ACC112 (cell line): ENCODE results near the gene ZNF232.
"Not testable (repeated sequence)": the region's sequence is repeated elsewhere in the genome, so short reads cannot be mapped to it uniquely, and the experiment has no call there.

Experiments
- H2AFZ ChIP-seq: fragments of 200-600 bp; sonication (generic); one replicate; pipeline ENCODE4 v1.6.0; 2017; ENCODE audit warnings: antibody characterized with exemption, low read length; ENCODE audit not compliant: unreplicated experiment
- H3K27ac ChIP-seq: fragments of 200-600 bp; sonication (generic); 2 replicates; pipeline ENCODE4 v1.5.1; 2014; ENCODE audit warnings: low read depth, mild to moderate bottlenecking, antibody characterized with exemption, low read length, moderate library complexity
- H3K27me3 ChIP-seq: fragments of 200-600 bp; sonication (generic); 2 replicates; pipeline ENCODE4 v1.6.1; 2014; ENCODE audit warnings: mild to moderate bottlenecking, antibody characterized with exemption, low read length, moderate library complexity, mixed read lengths; ENCODE audit not compliant: insufficient read depth
- H3K36me3 ChIP-seq: fragments of 200-600 bp; sonication (generic); 2 replicates; pipeline ENCODE4 v1.6.1; 2016; ENCODE audit warnings: mild to moderate bottlenecking, antibody characterized with exemption, low read length, moderate library complexity, mixed read lengths; ENCODE audit not compliant: insufficient read depth
- H3K4me1 ChIP-seq: fragments of 200-600 bp; sonication (generic); one replicate; pipeline ENCODE4 v1.6.1; 2016; ENCODE audit warnings: low read length, mixed read lengths; ENCODE audit not compliant: insufficient read depth, unreplicated experiment, control insufficient read depth
- H3K4me3 ChIP-seq: fragments of 200-600 bp; sonication (generic); 2 replicates; pipeline ENCODE4 v1.5.1; 2014; ENCODE audit warnings: mild to moderate bottlenecking, low read depth, low read length
- H3K79me2 ChIP-seq: fragments of 200-600 bp; sonication (generic); one replicate; pipeline ENCODE4 v1.6.0; 2016; ENCODE audit warnings: low read length; ENCODE audit not compliant: control insufficient read depth, unreplicated experiment, insufficient read depth

Gene ZNF232

DNA sequence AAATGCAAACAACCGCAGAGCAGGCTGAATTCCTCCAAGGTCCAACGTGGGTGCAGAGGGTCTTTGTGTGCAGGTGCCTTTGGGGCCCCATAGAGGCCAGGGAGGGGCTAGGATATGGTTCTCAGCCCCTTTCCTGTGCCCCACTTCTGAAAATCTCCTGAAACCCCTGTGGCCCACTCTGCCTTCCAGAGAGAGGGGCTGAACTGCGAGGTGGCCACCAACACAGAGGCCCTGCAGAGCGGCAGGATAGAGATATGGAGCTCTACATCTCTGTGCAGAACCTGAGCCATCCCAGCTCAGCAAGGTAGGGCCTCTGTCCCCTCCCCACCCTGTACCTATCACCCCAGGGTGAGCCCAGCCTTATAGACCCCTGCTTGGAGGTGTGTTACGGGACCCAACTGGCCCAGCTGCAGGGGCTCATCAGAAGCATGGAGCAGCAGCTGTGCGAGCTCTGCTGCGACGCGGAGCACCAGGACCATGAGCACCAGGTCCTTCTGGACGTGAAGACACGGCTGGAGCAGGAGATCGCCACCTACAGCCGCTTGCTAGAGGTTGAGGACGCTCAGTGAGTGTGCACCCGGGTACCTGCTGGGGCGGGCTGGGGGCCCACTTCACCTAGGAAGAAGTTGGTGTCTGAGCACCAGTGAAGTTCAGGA, 9.6 kb upstream of the ZNF232 start:
- Histone ChIP-seq H3K79me2 (no peaks in the 10 kb centered on the region), H3K27ac (no peak overlapping the region), H3K27me3 (peaks cover 66% of the 10 kb centered on the region), H3K4me3 (no peak overlapping the region), H2AFZ (no peak overlapping the region), H3K4me1 (no peaks in the 10 kb centered on the region), H3K36me3 (no peaks in the 10 kb centered on the region)

- not testable (repeated sequence) for H3K36me3 ChIP-seq, H2AFZ ChIP-seq, H3K4me1 ChIP-seq, H3K4me3 ChIP-seq, H3K79me2 ChIP-seq, H3K27ac ChIP-seq
- H3K27me3 ChIP-seq = peaks cover 73% of the 10 kb centered on the region
Observed at GRCh38 chr17:5120436-5121185, 8.9 kb upstream of the ZNF232 start.

DNA sequence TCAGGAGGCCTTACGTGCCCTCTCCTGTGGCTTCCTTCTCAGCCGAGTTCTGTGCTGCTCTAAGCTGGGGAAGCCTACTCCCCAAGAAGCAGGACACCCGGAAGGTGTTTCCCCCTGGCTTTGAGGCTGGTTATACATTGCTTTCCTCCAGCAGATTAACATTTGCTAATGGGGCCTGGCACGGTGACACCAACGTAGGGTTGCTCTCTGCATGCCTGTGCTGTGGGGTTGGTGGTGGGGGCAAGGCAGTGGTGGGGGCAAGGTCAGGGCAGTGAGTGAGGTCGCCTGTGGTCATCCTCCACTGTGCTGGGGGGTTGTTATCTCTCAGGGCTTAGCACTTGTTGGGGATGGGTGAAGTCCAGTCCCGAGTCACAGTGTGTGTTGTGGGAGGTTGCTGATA, 8.4 kb upstream of the ZNF232 start:
- no peaks in the 10 kb centered on the region for H3K4me1 ChIP-seq
- peaks cover 78% of the 10 kb centered on the region for H3K27me3 ChIP-seq
- no peaks in the 10 kb centered on the region for H3K79me2 ChIP-seq
- H3K4me3 ChIP-seq = no peak overlapping the region
- no peak overlapping the region for H2AFZ ChIP-seq
- no peaks in the 10 kb centered on the region for H3K36me3 ChIP-seq
- no peak overlapping the region for H3K27ac ChIP-seq

GRCh38 chr17:5118219-5118618, 6.5 kb upstream of the ZNF232 start:
- H3K27me3 ChIP-seq = peaks cover 65% of the 10 kb centered on the region
- H3K4me1 ChIP-seq = no peaks in the 10 kb centered on the region
- H2AFZ ChIP-seq = no peak overlapping the region
- H3K79me2 ChIP-seq = no peaks in the 10 kb centered on the region
- H3K27ac ChIP-seq = no peak overlapping the region
- H3K4me3 ChIP-seq = no peak overlapping the region
- H3K36me3 ChIP-seq = peaks cover 9% of the 10 kb centered on the region; the same call in 1 of the 2 replicates

DNA sequence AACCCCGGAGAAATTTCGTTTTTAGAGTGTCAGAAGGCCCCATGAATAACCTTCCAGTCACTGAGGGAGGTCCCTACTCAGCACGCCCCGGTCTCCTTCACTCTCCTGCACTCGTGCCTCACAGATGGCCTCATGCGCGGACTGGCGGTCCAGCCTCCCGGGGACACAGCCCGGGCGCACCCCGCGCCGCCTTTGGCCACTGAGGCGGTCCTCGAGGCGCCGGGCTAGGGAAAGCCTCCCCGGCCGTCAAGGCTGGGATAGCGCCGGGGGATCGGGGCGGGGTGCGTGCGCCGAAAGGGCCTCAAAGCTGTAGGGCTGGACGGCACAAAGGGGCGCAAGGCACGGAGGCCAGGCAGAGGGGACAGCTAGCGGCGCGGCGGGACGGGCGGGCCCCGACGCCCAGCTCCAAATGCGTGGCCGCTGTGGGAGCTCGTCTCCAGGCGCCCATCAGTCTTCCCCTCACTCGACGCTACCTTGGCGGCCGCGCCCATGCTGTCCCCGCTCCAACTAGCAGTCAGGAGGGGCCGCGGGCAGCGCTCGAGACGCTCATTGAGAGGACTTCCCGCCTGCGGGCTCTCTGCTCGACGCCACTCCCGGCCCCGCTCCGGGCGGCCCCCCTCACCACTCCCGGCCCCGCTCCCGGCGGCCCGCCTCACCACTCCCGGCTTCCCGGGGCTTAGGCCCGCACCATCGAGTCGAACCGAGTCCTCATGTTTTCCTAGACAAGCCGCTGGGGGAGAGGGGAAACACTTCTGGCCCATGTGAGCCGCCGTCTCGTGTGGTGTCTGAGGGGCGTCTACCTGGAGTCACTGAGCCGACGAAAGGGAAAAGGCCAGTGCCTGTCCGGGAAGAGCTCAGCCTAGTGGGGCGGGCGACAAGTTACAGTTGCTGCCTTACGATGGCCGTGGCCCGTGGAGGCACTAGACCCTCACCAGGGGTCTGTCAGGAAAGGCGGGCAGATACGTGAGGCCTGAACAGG, 4.3 kb upstream of the ZNF232 start, which contains the start of gene USP6:
Gene USP6 (plus strand): TSS at position 360 of the 979 bp plus-strand sequence. CDS start 14,336 bp downstream, outside the sequence.
- Histone ChIP-seq H3K36me3 (peaks cover 9% of the 10 kb centered on the region; the same call in 1 of the 2 replicates), H3K27me3 (peaks cover 45% of the 10 kb centered on the region), H3K79me2 (peaks cover 7% of the 10 kb centered on the region), H3K4me3 (no peak within 1 kb of the TSS), H2AFZ (no peak within 1 kb of the TSS), H3K27ac (no peak within 1 kb of the TSS), H3K4me1 (peaks cover 1% of the 10 kb centered on the region)

DNA sequence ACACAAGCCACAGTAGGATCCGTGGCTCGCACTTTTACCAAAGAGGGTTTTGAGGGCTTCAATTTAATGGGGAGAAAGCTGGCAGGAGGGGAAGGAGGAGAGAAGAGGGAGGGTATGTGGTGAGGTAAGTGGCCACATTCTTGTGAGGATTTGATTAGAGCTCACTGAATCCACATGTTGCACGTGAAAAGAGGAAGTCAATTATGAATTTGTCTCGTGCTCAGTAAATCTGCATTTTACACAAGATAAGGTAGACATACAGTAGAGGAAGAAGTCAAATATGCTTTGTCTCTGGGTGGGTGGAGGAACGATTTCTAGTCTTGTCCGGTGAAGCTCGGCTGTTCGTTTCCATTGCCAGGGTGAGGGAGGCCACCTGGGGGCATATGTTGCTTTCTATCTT, 862 bp downstream of the ZNF232 start:
- peaks cover 5% of the 10 kb centered on the region for H3K4me1 ChIP-seq
- peaks cover 15% of the 10 kb centered on the region for H3K79me2 ChIP-seq
- peaks cover 10% of the 10 kb centered on the region for H3K27me3 ChIP-seq
- H3K36me3 ChIP-seq = peaks cover 45% of the 10 kb centered on the region
- H2AFZ ChIP-seq = peak overlapping the region; percentile 76
- no peak overlapping the region for H3K27ac ChIP-seq
- H3K4me3 ChIP-seq = peak overlapping the region; percentile 92

- H3K4me3 ChIP-seq = no peak overlapping the region
- no peak overlapping the region for H3K27ac ChIP-seq
- peaks cover 6% of the 10 kb centered on the region for H3K36me3 ChIP-seq
- no peaks in the 10 kb centered on the region for H3K79me2 ChIP-seq
- H3K4me1 ChIP-seq = no peaks in the 10 kb centered on the region
- no peak overlapping the region for H2AFZ ChIP-seq
- H3K27me3 ChIP-seq = peaks cover 17% of the 10 kb centered on the region
Observed at GRCh38 chr17:5100832-5101231, 10.8 kb downstream of the ZNF232 start.

DNA sequence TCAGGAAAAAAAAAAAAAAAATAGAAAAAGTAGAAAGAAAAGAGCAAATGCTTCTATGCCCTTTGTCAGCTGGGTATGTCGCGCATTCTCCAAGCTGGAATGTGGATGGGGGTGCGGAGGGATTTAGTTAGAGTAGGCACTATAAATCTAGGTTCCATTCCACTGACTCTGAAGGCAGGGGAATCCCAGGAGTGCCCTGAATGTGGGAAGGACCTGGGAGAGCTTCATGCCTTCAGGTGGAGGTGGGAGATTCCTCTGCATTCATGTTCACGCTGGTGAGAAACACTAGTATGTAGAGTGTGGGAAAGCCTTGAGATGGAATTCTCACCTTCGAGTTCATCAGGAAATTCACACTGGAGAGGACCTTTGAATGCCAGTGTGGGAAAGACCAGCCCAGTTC, 12.4 kb downstream of the ZNF232 start:
- H3K27me3 ChIP-seq = peaks cover 17% of the 10 kb centered on the region
- H3K4me1 ChIP-seq = no peaks in the 10 kb centered on the region
- H3K36me3 ChIP-seq = peaks cover 10% of the 10 kb centered on the region; the same call in 1 of the 2 replicates
- no peak overlapping the region for H3K27ac ChIP-seq
- H3K4me3 ChIP-seq = no peak overlapping the region
- no peak overlapping the region for H2AFZ ChIP-seq
- no peaks in the 10 kb centered on the region for H3K79me2 ChIP-seq

DNA sequence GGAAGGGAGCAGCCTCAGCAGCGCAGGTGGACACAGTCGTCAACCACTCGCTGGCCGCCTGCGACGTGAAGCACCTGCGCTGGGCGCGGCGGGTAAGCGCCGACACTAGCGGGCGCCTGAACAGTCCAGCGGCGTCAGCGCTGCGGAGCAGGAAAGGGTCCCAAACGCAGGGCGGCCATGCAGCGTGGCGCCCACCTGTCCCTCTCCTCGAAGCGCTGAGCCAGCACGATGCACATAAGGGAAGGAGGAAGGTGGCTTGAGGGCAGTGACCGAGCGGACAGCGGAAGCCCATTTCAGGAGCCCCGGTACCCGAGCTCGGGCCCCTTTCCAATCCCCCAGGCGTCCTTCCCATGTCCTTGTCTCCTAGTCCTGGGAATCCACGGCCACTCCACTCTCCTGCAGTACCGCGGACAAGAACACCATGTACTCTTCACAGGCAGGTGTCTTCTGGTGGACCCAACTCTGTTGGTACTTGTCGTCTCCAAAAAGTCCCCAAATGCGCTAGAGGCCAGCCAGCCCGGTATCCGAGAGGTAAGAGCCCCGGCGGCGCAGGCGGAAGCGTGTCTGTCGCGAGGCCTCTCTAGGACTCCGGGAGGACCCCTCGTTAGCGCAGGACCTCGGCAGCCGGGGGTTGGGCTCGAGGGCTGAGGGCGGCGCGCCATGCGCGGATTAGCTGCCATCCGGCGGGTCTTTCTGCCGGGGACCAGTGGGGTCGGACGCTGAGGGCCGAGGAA, 14.4 kb downstream of the ZNF232 start:
- no peak overlapping the region for H2AFZ ChIP-seq
- peaks cover 26% of the 10 kb centered on the region for H3K36me3 ChIP-seq
- H3K27me3 ChIP-seq = peaks cover 17% of the 10 kb centered on the region
- no peaks in the 10 kb centered on the region for H3K79me2 ChIP-seq
- H3K27ac ChIP-seq = no peak overlapping the region
- peak overlapping the region; percentile 29; the same call in 1 of the 2 replicates for H3K4me3 ChIP-seq
- H3K4me1 ChIP-seq = no peaks in the 10 kb centered on the region

GRCh38 chr17:5096731-5097100, 15.0 kb downstream of the ZNF232 start:
- no peak overlapping the region for H2AFZ ChIP-seq
- H3K4me1 ChIP-seq = no peaks in the 10 kb centered on the region
- peaks cover 17% of the 10 kb centered on the region for H3K27me3 ChIP-seq
- no peaks in the 10 kb centered on the region for H3K79me2 ChIP-seq
- no peak overlapping the region for H3K27ac ChIP-seq
- peaks cover 31% of the 10 kb centered on the region for H3K36me3 ChIP-seq
- peak overlapping the region; percentile 29; the same call in 1 of the 2 replicates for H3K4me3 ChIP-seq
